Lower lobe of right lung (tissue), 2 donors: ENCODE results near the gene S1PR2. TPM values are rescaled to one million over a fixed set of nuclear protein-coding genes. Genes with fewer than 3 reads are reported as not detected.
A peak's percentile ranks its signal among the peaks of the same experiment; 100 is the strongest.

ENCODE experiments used
- ATAC-seq, 2 donors: fragments of 200-7000 bp; cut with Tn5 transposase; one replicate each; pipeline ENCODE4 v1.9.1; 2020 to 2022; ENCODE audit warnings: mild to moderate bottlenecking in 2 of 2, moderate library complexity in 2 of 2
- DNase-seq: peaks from one replicate; pipeline ENCODE4 v3.0.0-alpha.2; 2020
- H3K27ac ChIP-seq: fragments of 200-600 bp; one replicate; pipeline ENCODE4 v1.8.0; 2022
- H3K27me3 ChIP-seq: fragments of 200-600 bp; one replicate; pipeline ENCODE4 v1.8.0; 2022; ENCODE audit warnings: low read depth
- H3K36me3 ChIP-seq: fragments of 200-600 bp; one replicate; pipeline ENCODE4 v1.8.0; 2022; ENCODE audit warnings: mild to moderate bottlenecking
- H3K4me1 ChIP-seq: fragments of 200-600 bp; one replicate; pipeline ENCODE4 v1.8.0; 2022
- H3K4me3 ChIP-seq: fragments of 200-600 bp; one replicate; pipeline ENCODE4 v1.8.0; 2022; ENCODE audit warnings: mild to moderate bottlenecking
- H3K9me3 ChIP-seq: fragments of 200-600 bp; one replicate; pipeline ENCODE4 v1.8.0; 2022
- intact Hi-C: fragments of 100-400 bp; cut with DNase I; formaldehyde crosslinking; loops from one replicate; pipeline ENCODE4 v1.11.0; 2022
- total RNA-seq: library from RNA; stranded (reverse); fragmentation: NEBNext Ultra II Directional; extraction: Animal tissue kit (Norgen Biotek cat#: 25700); gene quantifications from one replicate; pipeline ENCODE4 v1.2.1, GENCODE V29; 2021
- TF ChIP-seq, protein P1 (sequence below): fragments of 200-600 bp; IDR thresholded peaks from one replicate; pipeline ENCODE4 v1.8.0; 2022; ENCODE audit warnings: antibody characterized with exemption, mild to moderate bottlenecking
- donor health status: DM: no; HTN: yes; CAD: no; lungs with severe emphysema.

Gene S1PR2
- total RNA-seq, 1 donor from 2014 or later, result 15.4 TPM

DNA sequence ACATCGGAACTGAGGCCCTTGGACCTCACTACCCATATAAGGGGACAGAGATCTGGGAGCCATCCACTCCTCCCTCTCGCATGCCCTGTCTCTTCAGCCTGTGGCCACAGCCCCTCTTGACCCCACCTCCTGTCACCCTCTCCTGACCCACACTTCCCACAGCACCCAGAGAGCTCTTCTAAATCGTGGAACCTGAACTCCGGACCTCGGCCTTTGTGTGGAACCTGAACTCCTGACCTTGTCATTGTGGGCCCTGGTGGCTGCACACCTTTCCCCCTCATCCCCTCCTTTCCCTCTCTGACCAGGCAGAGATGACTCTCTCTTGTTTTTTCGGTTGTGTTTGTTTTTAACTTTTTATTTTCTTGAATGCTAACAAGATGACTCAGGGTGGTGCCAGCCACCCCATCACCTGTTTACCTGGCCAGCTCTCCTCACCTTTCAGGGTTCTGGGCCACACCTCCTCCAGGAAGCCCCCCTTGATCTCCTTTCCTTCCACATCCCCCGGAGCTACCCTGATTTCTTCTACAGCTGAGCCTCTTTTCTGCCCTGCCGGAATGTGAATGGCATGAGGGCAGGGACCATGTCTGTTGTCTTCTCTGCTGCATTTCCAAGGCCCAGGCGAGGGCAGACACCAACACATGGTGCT lies 26.0 kb upstream of the S1PR2 start:
- TF ChIP-seq, protein P1, sequence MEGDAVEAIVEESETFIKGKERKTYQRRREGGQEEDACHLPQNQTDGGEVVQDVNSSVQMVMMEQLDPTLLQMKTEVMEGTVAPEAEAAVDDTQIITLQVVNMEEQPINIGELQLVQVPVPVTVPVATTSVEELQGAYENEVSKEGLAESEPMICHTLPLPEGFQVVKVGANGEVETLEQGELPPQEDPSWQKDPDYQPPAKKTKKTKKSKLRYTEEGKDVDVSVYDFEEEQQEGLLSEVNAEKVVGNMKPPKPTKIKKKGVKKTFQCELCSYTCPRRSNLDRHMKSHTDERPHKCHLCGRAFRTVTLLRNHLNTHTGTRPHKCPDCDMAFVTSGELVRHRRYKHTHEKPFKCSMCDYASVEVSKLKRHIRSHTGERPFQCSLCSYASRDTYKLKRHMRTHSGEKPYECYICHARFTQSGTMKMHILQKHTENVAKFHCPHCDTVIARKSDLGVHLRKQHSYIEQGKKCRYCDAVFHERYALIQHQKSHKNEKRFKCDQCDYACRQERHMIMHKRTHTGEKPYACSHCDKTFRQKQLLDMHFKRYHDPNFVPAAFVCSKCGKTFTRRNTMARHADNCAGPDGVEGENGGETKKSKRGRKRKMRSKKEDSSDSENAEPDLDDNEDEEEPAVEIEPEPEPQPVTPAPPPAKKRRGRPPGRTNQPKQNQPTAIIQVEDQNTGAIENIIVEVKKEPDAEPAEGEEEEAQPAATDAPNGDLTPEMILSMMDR, result no peak
- Histone ChIP-seq H3K36me3 (peaks cover 60% of the 10 kb centered on the region), H3K27me3 (no peaks in the 10 kb centered on the region), H3K4me1 (peaks cover 26% of the 10 kb centered on the region), H3K27ac (no peak overlapping the region), H3K4me3 (no peak overlapping the region), H3K9me3 (no peaks in the 10 kb centered on the region)
- intact Hi-C loops, result no loop called here
- no peak for ATAC-seq
- no peak for DNase-seq

DNA sequence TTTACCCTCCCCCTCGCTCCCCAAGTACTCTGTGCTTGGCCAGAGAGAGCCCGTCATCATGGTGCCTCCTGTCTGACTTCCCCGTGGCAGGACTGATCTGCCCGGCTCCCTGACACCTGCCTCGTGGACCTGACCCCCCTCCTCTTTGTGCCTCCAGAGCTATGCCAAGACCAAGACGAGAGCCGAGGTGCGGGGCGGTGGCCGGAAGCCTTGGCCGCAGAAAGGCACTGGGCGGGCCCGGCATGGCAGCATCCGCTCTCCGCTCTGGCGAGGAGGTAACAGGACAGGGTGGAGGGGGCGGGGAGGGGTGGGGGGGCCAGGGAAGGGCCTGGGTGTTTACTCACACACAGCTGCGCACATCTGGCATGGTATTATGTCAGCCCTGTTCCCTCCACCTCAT lies 25.4 kb upstream of the S1PR2 start:
- no peak for ATAC-seq

DNA sequence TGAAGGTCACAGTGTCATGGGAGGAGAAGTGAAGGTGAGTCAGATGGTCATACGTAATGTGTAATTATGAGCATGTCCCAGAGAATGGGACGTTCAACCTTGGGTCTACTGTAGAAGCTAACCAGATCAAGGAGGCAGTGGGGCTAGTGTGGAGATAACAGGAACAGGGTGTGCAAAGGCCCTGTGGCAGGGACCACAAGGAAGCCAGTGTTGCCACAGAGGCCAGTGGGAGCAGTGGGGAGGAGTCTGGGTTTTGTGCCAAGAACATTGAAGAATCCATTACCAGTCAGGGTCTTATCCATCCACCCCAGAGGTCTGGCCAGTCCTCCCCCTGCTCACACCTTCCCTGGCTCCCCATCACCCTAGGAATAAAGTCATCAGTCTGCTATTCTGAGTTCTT lies 24.2 kb upstream of the S1PR2 start:
- Histone ChIP-seq H3K9me3 (no peaks in the 10 kb centered on the region), H3K36me3 (peaks cover 60% of the 10 kb centered on the region), H3K4me1 (peaks cover 29% of the 10 kb centered on the region), H3K27ac (no peak overlapping the region), H3K27me3 (no peaks in the 10 kb centered on the region), H3K4me3 (no peak overlapping the region)
- ATAC-seq (no peak), DNase-seq (no peak)
- intact Hi-C loops, result no loop called here
- TF ChIP-seq, protein P1, result no peak

More for the DNA sequence above, 25.4 kb upstream of the S1PR2 start:
- TF ChIP-seq, protein P1, result no peak
- H3K27me3 ChIP-seq, result no peaks in the 10 kb centered on the region
- H3K9me3 ChIP-seq, result no peaks in the 10 kb centered on the region
- peaks cover 60% of the 10 kb centered on the region for H3K36me3 ChIP-seq
- peaks cover 26% of the 10 kb centered on the region for H3K4me1 ChIP-seq
- no peak overlapping the region for H3K4me3 ChIP-seq
- DNase-seq, result no peak
- no peak overlapping the region for H3K27ac ChIP-seq
- intact Hi-C loops, result no loop called here

DNA sequence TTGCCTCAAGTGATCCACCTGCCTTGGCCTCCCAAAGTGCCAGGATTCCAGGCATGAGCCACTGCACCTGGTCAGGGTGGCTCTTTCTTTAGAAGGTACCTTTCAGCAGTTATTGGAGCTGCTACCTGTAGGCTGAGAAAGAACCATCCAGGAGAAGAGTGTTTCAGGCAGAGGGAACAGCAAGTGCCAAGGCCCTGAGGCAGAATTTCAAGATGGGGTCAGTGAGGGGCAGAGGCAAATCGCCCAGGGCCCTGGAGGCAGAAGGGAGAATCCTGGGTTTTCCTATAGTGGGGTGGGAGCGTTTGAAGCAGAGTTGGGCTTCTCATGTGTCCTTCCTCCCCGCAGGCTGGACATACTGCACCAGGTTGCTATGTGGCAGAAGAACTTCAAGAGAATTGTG lies 23.1 kb upstream of the S1PR2 start:
- no peaks in the 10 kb centered on the region for H3K27me3 ChIP-seq
- no peak for DNase-seq
- intact Hi-C loops, result no loop called here
- TF ChIP-seq, protein P1, result no peak
- no peak overlapping the region for H3K4me3 ChIP-seq
- H3K27ac ChIP-seq, result no peak overlapping the region
- H3K9me3 ChIP-seq, result no peaks in the 10 kb centered on the region
- peaks cover 26% of the 10 kb centered on the region for H3K4me1 ChIP-seq
- peaks cover 57% of the 10 kb centered on the region for H3K36me3 ChIP-seq
- no peak for ATAC-seq

DNA sequence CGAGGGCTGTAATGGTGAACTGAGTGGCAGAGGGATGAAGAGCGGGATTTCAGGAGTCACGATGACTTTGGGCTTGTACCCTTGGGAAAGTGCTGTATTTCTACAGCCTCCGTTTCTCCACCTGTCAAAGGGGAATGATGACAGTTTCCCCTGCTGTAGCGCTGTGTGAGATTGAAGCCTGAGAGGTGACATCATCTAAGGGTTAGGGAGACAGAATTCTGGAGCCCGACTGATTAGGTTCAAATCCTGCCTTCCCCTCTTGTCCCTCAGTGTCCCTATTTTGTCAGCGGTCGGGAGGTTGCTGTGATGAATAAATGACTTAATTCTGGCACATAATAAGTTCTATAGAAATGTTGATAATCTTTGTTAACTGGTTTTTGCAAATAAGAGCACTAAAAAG lies 21.6 kb upstream of the S1PR2 start:
- no peaks in the 10 kb centered on the region for H3K27me3 ChIP-seq

More for the DNA sequence above, 21.6 kb upstream of the S1PR2 start:
- intact Hi-C loops, result no loop called here
- TF ChIP-seq, protein P1, result no peak
- peaks cover 43% of the 10 kb centered on the region for H3K36me3 ChIP-seq
- ATAC-seq (no peak), DNase-seq (no peak)
- H3K4me1 ChIP-seq, result peaks cover 23% of the 10 kb centered on the region
- H3K4me3 ChIP-seq, result peak overlapping the region; percentile 92
- no peaks in the 10 kb centered on the region for H3K9me3 ChIP-seq
- peak overlapping the region; percentile 90 for H3K27ac ChIP-seq
